SJSA1 (cell line): ENCODE measurements around the gene ZNF324. TPM values are rescaled to one million over a fixed set of nuclear protein-coding genes. Genes with fewer than 3 reads are reported as not detected.
"Not testable (repeated sequence)": the region's sequence is repeated elsewhere in the genome, so short reads cannot be mapped to it uniquely, and the experiment has no call there.

Experiments
- DNase-seq, 2 experiments: peaks; one replicate each; pipeline ENCODE4 v3.0.0-alpha.2; 2015 to 2020; ENCODE audit warnings: low spot score in 2 of 2, low read depth in 1 of 2
- H3K27ac ChIP-seq: fragments of 250-450 bp; sonication (Bioruptor Pico); 2 replicates; pipeline ENCODE4 v1.5.1; 2020; ENCODE audit warnings: mild to moderate bottlenecking, moderate library complexity
- H3K27me3 ChIP-seq: fragments of 250-450 bp; sonication (Bioruptor Pico); replicated peaks from 2 replicates; pipeline ENCODE4 v1.5.1; 2020; ENCODE audit warnings: mild to moderate bottlenecking, moderate library complexity
- H3K36me3 ChIP-seq: fragments of 250-450 bp; sonication (Bioruptor Pico); 2 replicates; pipeline ENCODE4 v1.5.1; 2020; ENCODE audit warnings: mild to moderate bottlenecking
- H3K4me1 ChIP-seq: fragments of 250-450 bp; sonication (Bioruptor Pico); replicated peaks from 2 replicates; pipeline ENCODE4 v1.6.1; 2021; ENCODE audit warnings: mild to moderate bottlenecking
- H3K4me3 ChIP-seq: fragments of 250-450 bp; sonication (Bioruptor Pico); 2 replicates; pipeline ENCODE4 v1.5.1; 2020; ENCODE audit warnings: mild to moderate bottlenecking
- H3K9me3 ChIP-seq: fragments of 250-450 bp; sonication (Bioruptor Pico); replicated peaks from 2 replicates; pipeline ENCODE4 v1.5.1; 2020; ENCODE audit warnings: mild to moderate bottlenecking
- total RNA-seq: library from RNA; depleted of rRNA; stranded (reverse); fragments of >200 nt; shearing (Covaris generic); gene quantifications from 2 replicates; pipeline ENCODE4 v1.2.3, GENCODE V29; 2014

ZNF324 gene
- total RNA-seq, 1 experiment from 2014 or later = 15.1 TPM

GRCh38 chr19:58455306-58455705 is 11.6 kb upstream of the ZNF324 start:
- no peak overlapping the region for H3K4me3 ChIP-seq
- DNase-seq = no peak

GRCh38 chr19:58456111-58456510 is 10.8 kb upstream of the ZNF324 start:
- H3K36me3 ChIP-seq = peaks cover 11% of the 10 kb centered on the region; the same call in 1 of the 2 replicates
- no peak for DNase-seq
- H3K4me3 ChIP-seq = no peak overlapping the region
- no peaks in the 10 kb centered on the region for H3K27me3 ChIP-seq
- no peaks in the 10 kb centered on the region for H3K9me3 ChIP-seq
- H3K4me1 ChIP-seq = peaks cover 2% of the 10 kb centered on the region
- H3K27ac ChIP-seq = no peak overlapping the region

More at GRCh38 chr19:58455306-58455705, 11.6 kb upstream of the ZNF324 start:
- Histone ChIP-seq H3K36me3 (peaks cover 11% of the 10 kb centered on the region; the same call in 1 of the 2 replicates), H3K27me3 (no peaks in the 10 kb centered on the region), H3K9me3 (peaks cover 5% of the 10 kb centered on the region; the same call in 1 of the 2 replicates), H3K27ac (no peak overlapping the region), H3K4me1 (peaks cover 7% of the 10 kb centered on the region)

GRCh38 chr19:58460039-58460438 is 6.8 kb upstream of the ZNF324 start:
- H3K4me1 ChIP-seq = no peaks in the 10 kb centered on the region
- H3K4me3 ChIP-seq = no peak overlapping the region
- no peaks in the 10 kb centered on the region for H3K9me3 ChIP-seq
- no peak for DNase-seq
- H3K36me3 ChIP-seq = peaks cover 7% of the 10 kb centered on the region; the same call in 1 of the 2 replicates
- no peak overlapping the region for H3K27ac ChIP-seq
- no peaks in the 10 kb centered on the region for H3K27me3 ChIP-seq

GRCh38 chr19:58466089-58466759 is 656 bp upstream of the ZNF324 start:
- H3K36me3 ChIP-seq = peaks cover 22% of the 10 kb centered on the region

GRCh38 chr19:58468216-58468839 is 1.4 kb downstream of the ZNF324 start:
- Histone ChIP-seq H3K9me3 (no peaks in the 10 kb centered on the region), H3K4me1 (peaks cover 12% of the 10 kb centered on the region), H3K4me3 (0 out of 2 replicates have a peak overlapping the region, but pooled peaks have one; percentile 8), H3K27ac (no peak overlapping the region), H3K27me3 (no peaks in the 10 kb centered on the region), H3K36me3 (peaks cover 37% of the 10 kb centered on the region)
- no peak for DNase-seq

More at GRCh38 chr19:58466089-58466759, 656 bp upstream of the ZNF324 start:
- Histone ChIP-seq H3K27ac (no peak overlapping the region), H3K4me3 (peak overlapping the region; percentile 70), H3K9me3 (no peaks in the 10 kb centered on the region), H3K27me3 (no peaks in the 10 kb centered on the region), H3K4me1 (peaks cover 12% of the 10 kb centered on the region)
- DNase-seq = no peak

DNA sequence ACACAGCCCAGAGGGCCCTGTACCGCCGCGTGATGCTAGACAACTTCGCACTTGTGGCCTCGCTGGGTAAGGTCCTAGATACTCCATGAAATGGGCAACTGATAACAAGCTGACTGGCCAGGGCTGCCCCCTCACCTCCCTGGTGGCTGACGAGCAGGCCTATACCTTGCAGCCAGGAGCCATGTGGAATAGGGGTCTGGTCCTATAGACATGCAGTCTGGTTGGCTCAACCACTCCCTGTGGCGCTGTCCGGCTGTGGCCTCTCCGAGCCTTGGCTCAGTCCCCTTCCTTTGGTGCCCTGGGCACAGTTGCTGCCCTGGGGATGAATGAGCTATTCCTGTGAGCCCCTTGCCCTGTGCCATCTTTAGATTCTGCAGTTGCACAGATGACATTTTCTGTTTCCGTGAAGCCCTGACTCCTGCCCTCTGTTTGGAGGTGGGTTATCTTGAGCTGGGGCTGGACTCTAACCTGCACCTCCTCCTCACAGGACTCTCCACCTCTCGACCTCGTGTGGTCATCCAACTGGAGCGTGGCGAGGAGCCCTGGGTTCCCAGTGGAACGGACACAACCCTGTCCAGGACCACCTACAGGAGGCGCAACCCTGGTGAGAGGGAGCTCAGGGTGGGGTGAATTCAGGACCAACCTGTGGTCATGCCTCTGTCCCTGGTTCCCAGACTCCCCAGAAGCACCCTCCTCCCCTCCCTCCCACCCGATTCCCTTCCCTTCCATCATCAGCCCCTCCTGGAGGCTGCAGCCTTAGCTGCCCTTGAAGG is 2.5 kb downstream of the ZNF324 start:
- no peak overlapping the region for H3K4me3 ChIP-seq
- no peak overlapping the region for H3K27ac ChIP-seq
- H3K4me1 ChIP-seq = peaks cover 18% of the 10 kb centered on the region
- no peak for DNase-seq
- no peaks in the 10 kb centered on the region for H3K27me3 ChIP-seq
- peaks cover 45% of the 10 kb centered on the region for H3K36me3 ChIP-seq
- no peaks in the 10 kb centered on the region for H3K9me3 ChIP-seq

- not testable (repeated sequence) for H3K4me3 ChIP-seq, H3K27ac ChIP-seq, H3K27me3 ChIP-seq, H3K9me3 ChIP-seq, DNase-seq
- Histone ChIP-seq H3K4me1 (peaks cover 32% of the 10 kb centered on the region), H3K36me3 (peaks cover 45% of the 10 kb centered on the region)
Measured at GRCh38 chr19:58470837-58471543, 4.1 kb downstream of the ZNF324 start.

DNA sequence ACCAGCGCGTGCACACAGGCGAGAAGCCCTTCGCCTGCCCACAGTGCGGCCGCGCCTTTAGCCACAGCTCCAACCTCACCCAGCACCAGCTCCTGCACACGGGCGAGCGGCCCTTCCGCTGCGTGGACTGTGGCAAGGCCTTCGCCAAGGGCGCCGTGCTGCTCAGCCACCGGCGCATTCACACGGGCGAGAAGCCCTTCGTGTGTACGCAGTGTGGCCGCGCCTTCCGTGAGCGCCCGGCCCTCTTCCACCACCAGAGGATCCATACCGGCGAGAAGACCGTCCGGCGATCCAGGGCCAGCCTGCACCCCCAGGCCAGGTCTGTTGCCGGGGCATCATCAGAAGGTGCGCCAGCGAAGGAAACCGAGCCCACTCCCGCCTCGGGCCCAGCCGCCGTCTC is 4.9 kb downstream of the ZNF324 start:
- no peak for DNase-seq
- Histone ChIP-seq H3K4me1 (peaks cover 34% of the 10 kb centered on the region), H3K36me3 (peaks cover 45% of the 10 kb centered on the region), H3K27ac (no peak overlapping the region), H3K9me3 (no peaks in the 10 kb centered on the region), H3K27me3 (no peaks in the 10 kb centered on the region), H3K4me3 (no peak overlapping the region)

DNA sequence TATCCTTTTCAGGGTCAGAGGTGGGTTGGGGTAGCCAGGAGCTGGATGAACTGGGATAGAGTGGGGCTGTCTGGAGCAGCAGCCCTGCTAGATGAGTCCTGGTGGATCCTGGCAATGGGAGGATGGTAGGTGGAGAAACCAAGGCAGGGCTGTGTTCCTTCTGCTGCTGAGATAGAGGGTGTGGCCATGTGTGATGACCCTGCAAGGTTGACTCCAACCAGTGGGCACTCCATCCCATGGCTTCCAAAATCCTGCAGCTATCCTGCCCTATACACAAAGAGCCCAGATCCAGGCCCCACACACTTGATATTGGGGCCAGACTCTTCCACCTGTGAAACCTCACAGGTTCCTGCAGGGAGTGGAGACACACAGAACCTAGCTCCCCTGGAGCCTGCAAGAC is 6.9 kb downstream of the ZNF324 start:
- Histone ChIP-seq H3K9me3 (no peaks in the 10 kb centered on the region), H3K36me3 (peaks cover 35% of the 10 kb centered on the region), H3K27ac (no peak overlapping the region), H3K27me3 (no peaks in the 10 kb centered on the region), H3K4me3 (no peak overlapping the region), H3K4me1 (peaks cover 30% of the 10 kb centered on the region)
- DNase-seq = no peak

- DNase-seq = peak in 1 of 2 experiments; percentile 42
- H3K4me1 ChIP-seq = peaks cover 30% of the 10 kb centered on the region
- peak overlapping the region; percentile 63 for H3K27ac ChIP-seq
- H3K9me3 ChIP-seq = no peaks in the 10 kb centered on the region
- no peaks in the 10 kb centered on the region for H3K27me3 ChIP-seq
- no peak overlapping the region for H3K4me3 ChIP-seq
- H3K36me3 ChIP-seq = peaks cover 30% of the 10 kb centered on the region
Measured at GRCh38 chr19:58474291-58474996, 7.6 kb downstream of the ZNF324 start.

GRCh38 chr19:58474997-58475713 is 8.3 kb downstream of the ZNF324 start:
- DNase-seq = no peak
- H3K36me3 ChIP-seq = peaks cover 29% of the 10 kb centered on the region
- peaks cover 30% of the 10 kb centered on the region for H3K4me1 ChIP-seq
- H3K9me3 ChIP-seq = no peaks in the 10 kb centered on the region
- H3K4me3 ChIP-seq = peak overlapping the region; percentile 50
- H3K27me3 ChIP-seq = no peaks in the 10 kb centered on the region
- H3K27ac ChIP-seq = peak overlapping the region; percentile 63

DNA sequence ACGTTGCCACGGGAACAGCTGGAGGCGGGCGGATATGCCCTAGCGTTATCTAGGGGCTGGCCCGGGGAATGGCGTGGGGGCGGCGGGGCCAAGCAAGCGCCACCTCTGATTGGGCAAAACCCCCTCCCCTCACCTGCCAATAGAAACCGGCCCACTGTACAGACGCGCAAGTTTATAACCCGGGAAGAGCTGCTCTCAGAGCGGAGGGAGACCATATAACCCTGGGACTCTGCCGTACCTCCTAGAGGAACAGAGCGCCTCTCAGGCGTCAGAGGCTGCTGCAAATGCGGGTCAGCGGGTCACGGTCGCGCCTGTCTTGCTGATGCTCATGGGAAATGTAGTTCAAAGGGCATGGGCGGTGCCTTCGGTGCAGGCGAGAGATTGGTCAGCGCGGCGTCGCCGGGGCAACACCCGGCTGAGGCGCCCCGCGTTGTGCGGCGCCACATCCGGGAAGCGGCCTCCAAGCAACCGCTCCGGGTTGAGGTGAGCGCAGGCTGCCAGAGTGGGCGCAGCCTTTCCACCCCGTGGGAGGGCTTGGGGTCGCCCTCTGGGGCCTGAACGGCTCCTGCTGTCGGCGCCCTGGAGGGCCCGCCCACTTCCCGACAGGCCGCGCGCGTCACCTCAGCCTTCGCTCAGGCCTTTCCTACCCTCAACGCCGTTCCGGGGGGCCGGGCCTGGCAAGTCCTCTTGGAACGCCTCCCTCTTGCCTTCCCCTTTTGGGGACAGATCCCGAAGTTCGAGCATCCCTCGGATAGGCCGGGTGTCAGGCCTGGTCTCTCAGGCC is 9.0 kb downstream of the ZNF324 start, which contains the start of gene ZNF446:
ZNF446 (plus strand) TSS at position 639 of the 784 bp plus-strand sequence. CDS start 867 bp downstream, outside the sequence.
- peaks cover 26% of the 10 kb centered on the region for H3K36me3 ChIP-seq

More for the DNA sequence above, 9.0 kb downstream of the ZNF324 start, which contains the start of gene ZNF446:
- H3K4me3 ChIP-seq = peak within 1 kb of the TSS; percentile 50
- no peaks in the 10 kb centered on the region for H3K9me3 ChIP-seq
- H3K27me3 ChIP-seq = no peaks in the 10 kb centered on the region
- H3K4me1 ChIP-seq = peaks cover 30% of the 10 kb centered on the region
- peak; percentile 96 to 97 for DNase-seq
- H3K27ac ChIP-seq = peak within 1 kb of the TSS; percentile 63
